H9 (cell line): ENCODE measurements around the gene NPC1. TPM values are rescaled to one million over a fixed set of nuclear protein-coding genes. Genes with fewer than 3 reads are reported as not detected.

Source experiments
- DNase-seq: peaks from one replicate; pipeline ENCODE4 v3.0.0-alpha.2; 2017
- H2AFZ ChIP-seq: one replicate; pipeline ENCODE4 v1.6.1; 2013; ENCODE audit warnings: mild to moderate bottlenecking, low read length, control low read depth, moderate library complexity
- H2AK5ac ChIP-seq: 2 replicates; pipeline ENCODE4 v1.6.1; 2013; ENCODE audit warnings: low read length, control low read depth, mixed read lengths; ENCODE audit not compliant: insufficient read length
- H2BK120ac ChIP-seq: one replicate; pipeline ENCODE4 v1.6.1; 2013; ENCODE audit warnings: low read depth, mild to moderate bottlenecking, low read length, control low read depth, inconsistent platforms; ENCODE audit not compliant: poor library complexity, severe bottlenecking
- H2BK12ac ChIP-seq: 2 replicates; pipeline ENCODE4 v1.6.1; 2013; ENCODE audit warnings: low read length, control low read depth, mixed read lengths, low read depth; ENCODE audit not compliant: insufficient read length
- H2BK15ac ChIP-seq: 2 replicates; pipeline ENCODE4 v1.6.1; 2013; ENCODE audit warnings: low read depth, low read length, control low read depth
- H2BK20ac ChIP-seq: one replicate; pipeline ENCODE4 v1.6.1; 2013; ENCODE audit warnings: low read depth, mild to moderate bottlenecking, low read length, control low read depth, inconsistent platforms; ENCODE audit not compliant: poor library complexity, severe bottlenecking
- H2BK5ac ChIP-seq: 2 replicates; pipeline ENCODE4 v1.6.1; 2013; ENCODE audit warnings: low read length, control low read depth, mixed read lengths; ENCODE audit not compliant: insufficient read length
- H3K14ac ChIP-seq: 2 replicates; pipeline ENCODE4 v1.6.1; 2013; ENCODE audit warnings: low read length, control low read depth; ENCODE audit not compliant: insufficient read depth
- H3K18ac ChIP-seq: 2 replicates; pipeline ENCODE4 v1.6.1; 2013; ENCODE audit warnings: low read depth, mild to moderate bottlenecking, mixed read lengths, low read length, control low read depth; ENCODE audit not compliant: insufficient read length
- H3K23ac ChIP-seq: 2 replicates; pipeline ENCODE4 v1.6.1; 2013; ENCODE audit warnings: low read length, control low read depth, mixed read lengths, low read depth; ENCODE audit not compliant: insufficient read length
- H3K23me2 ChIP-seq: 2 replicates; pipeline ENCODE4 v1.6.1; 2013; ENCODE audit warnings: low read depth, mild to moderate bottlenecking, mixed read lengths, low read length, control low read depth; ENCODE audit not compliant: insufficient read length, poor library complexity, severe bottlenecking
- H3K27ac ChIP-seq: 2 replicates; pipeline ENCODE4 v1.5.1; 2013; ENCODE audit warnings: low read length, control low read depth, mixed read lengths, low read depth; ENCODE audit not compliant: insufficient read length
- H3K27me3 ChIP-seq: 2 replicates; pipeline ENCODE4 v1.6.1; 2013; ENCODE audit warnings: low read length, control low read depth, inconsistent platforms; ENCODE audit not compliant: insufficient read depth
- H3K4ac ChIP-seq: 2 replicates; pipeline ENCODE4 v1.6.1; 2013; ENCODE audit warnings: low read depth, mild to moderate bottlenecking, control low read depth, inconsistent platforms, low read length, moderate library complexity
- H3K4me1 ChIP-seq: 2 replicates; pipeline ENCODE4 v1.6.1; 2013; ENCODE audit warnings: low read length, control low read depth, inconsistent platforms; ENCODE audit not compliant: insufficient read depth
- H3K4me2 ChIP-seq: 2 replicates; pipeline ENCODE4 v1.6.1; 2013; ENCODE audit warnings: low read length, control low read depth, mixed read lengths; ENCODE audit not compliant: insufficient read length, insufficient read depth
- H3K56ac ChIP-seq: 2 replicates; pipeline ENCODE4 v1.6.1; 2013; ENCODE audit warnings: low read depth, mild to moderate bottlenecking, mixed read lengths, low read length, control low read depth; ENCODE audit not compliant: insufficient read length
- H3K79me1 ChIP-seq: 2 replicates; pipeline ENCODE4 v1.6.1; 2013; ENCODE audit warnings: low read depth, mild to moderate bottlenecking, moderate library complexity, low read length, control low read depth, inconsistent platforms; ENCODE audit not compliant: insufficient read depth, poor library complexity, severe bottlenecking
- H3K79me2 ChIP-seq: 2 replicates; pipeline ENCODE4 v1.6.1; 2013; ENCODE audit warnings: low read length, control low read depth, inconsistent platforms; ENCODE audit not compliant: insufficient read depth
- H3K9ac ChIP-seq: 2 replicates; pipeline ENCODE4 v1.6.1; 2013; ENCODE audit warnings: low read length, control low read depth, mixed read lengths; ENCODE audit not compliant: insufficient read length; ENCODE audit errors: extremely low read depth
- H3K9me3 ChIP-seq: one replicate; pipeline ENCODE4 v1.6.1; 2013; ENCODE audit warnings: low read depth, low read length, inconsistent platforms; ENCODE audit not compliant: control insufficient read depth
- H3T11ph ChIP-seq: one replicate; pipeline ENCODE4 v1.6.1; 2013; ENCODE audit warnings: mild to moderate bottlenecking, low read length, control low read depth, inconsistent platforms
- H4K20me1 ChIP-seq: one replicate; pipeline ENCODE4 v1.6.1; 2013; ENCODE audit not compliant: control insufficient read depth, insufficient read length, insufficient read depth
- H4K5ac ChIP-seq: 2 replicates; pipeline ENCODE4 v1.6.1; 2013; ENCODE audit warnings: low read depth, mild to moderate bottlenecking, mixed read lengths, low read length, control low read depth; ENCODE audit not compliant: insufficient read length
- H4K8ac ChIP-seq: replicated peaks from 2 replicates; pipeline ENCODE4 v1.6.1; 2013; ENCODE audit warnings: low read length, control low read depth, mixed read lengths, low read depth; ENCODE audit not compliant: insufficient read length
- H4K91ac ChIP-seq: 2 replicates; pipeline ENCODE4 v1.6.1; 2013; ENCODE audit warnings: low read depth, mild to moderate bottlenecking, moderate library complexity, mixed read lengths, low read length, control low read depth; ENCODE audit not compliant: insufficient read length
- H3K27ac Mint-ChIP-seq, 3 experiments: 2 replicates in 2 of 3; 3 replicates in 1 of 3; pipeline ENCODE4 v1.8.0; 2020 to 2021; ENCODE audit warnings: mixed read lengths in 3 of 3, mild to moderate bottlenecking in 1 of 3, moderate library complexity in 1 of 3
- H3K27me3 Mint-ChIP-seq: 2 replicates; pipeline ENCODE4 v1.8.0; 2021; ENCODE audit warnings: low read depth, mild to moderate bottlenecking, moderate library complexity, mixed read lengths
- H3K36me3 Mint-ChIP-seq, 3 experiments: 2 replicates in 2 of 3; 3 replicates in 1 of 3; pipeline ENCODE4 v1.8.0; 2020 to 2021; ENCODE audit warnings: low read depth in 3 of 3, mixed read lengths in 3 of 3; ENCODE audit not compliant: insufficient read depth in 1 of 3
- H3K4me1 Mint-ChIP-seq, 2 experiments: 2 replicates each; pipeline ENCODE4 v1.8.0; 2020; ENCODE audit warnings: mixed read lengths in 2 of 2
- H3K4me3 Mint-ChIP-seq, 2 experiments: 2 replicates in 1 of 2; 3 replicates in 1 of 2; pipeline ENCODE4 v1.8.0; 2020 to 2021; ENCODE audit warnings: mild to moderate bottlenecking in 2 of 2, mixed read lengths in 2 of 2, moderate library complexity in 1 of 2
- H3K9me3 Mint-ChIP-seq, 2 experiments: 2 replicates in 1 of 2; 3 replicates in 1 of 2; pipeline ENCODE4 v1.8.0; 2020; ENCODE audit warnings: mild to moderate bottlenecking in 2 of 2, mixed read lengths in 2 of 2, moderate library complexity in 1 of 2
- CTCF ChIP-seq: fragments of 200-600 bp; sonication (generic); conservative IDR thresholded peaks from 3 replicates; pipeline ENCODE4 v1.8.0; 2021; ENCODE audit warnings: antibody characterized with exemption, mild to moderate bottlenecking
- WGBS: extraction: QIAGEN DNeasy Blood & Tissue Kit; methylation state at CpG from one replicate; pipeline ENCODE4 v1.1.7; 2013; ENCODE audit warnings: missing lambda C conversion rate, low lambda C conversion rate, mixed read lengths; ENCODE audit not compliant: insufficient read length; ENCODE audit errors: extremely low coverage; 5-methylcytosine and 5-hydroxymethylcytosine counted together
- total RNA-seq: library from RNA; stranded (reverse); gene quantifications from 2 replicates; pipeline ENCODE4 v1.2.1, GENCODE V29; 2021

The NPC1 gene
- total RNA-seq, 1 experiment from 2014 or later, result 24.2 TPM

GRCh38 chr18:23526501-23527063 lies 59.7 kb downstream of the NPC1 start:
- TF ChIP-seq CTCF, result no peak
- Histone ChIP-seq H3K79me2 (no peaks in the 10 kb centered on the region), H2BK15ac (no peak overlapping the region), H3K79me1 (no peaks in the 10 kb centered on the region), H3K27me3 (no peaks in the 10 kb centered on the region), H2BK120ac (no peak overlapping the region), H3T11ph (no peak overlapping the region), H4K5ac (no peak overlapping the region), H3K4me2 (no peak overlapping the region), H3K4ac (no peak overlapping the region), H4K8ac (no peak overlapping the region), H3K18ac (no peak overlapping the region), H4K20me1 (no peaks in the 10 kb centered on the region), H2BK12ac (no peak overlapping the region), H3K9ac (no peak overlapping the region), H4K91ac (no peak overlapping the region), H2BK5ac (no peak overlapping the region), H3K27ac (no peak overlapping the region), H2AK5ac (no peak overlapping the region), H3K23ac (no peak overlapping the region), H2BK20ac (no peak overlapping the region), H3K4me1 (no peaks in the 10 kb centered on the region), H3K56ac (no peak overlapping the region), H3K9me3 (no peaks in the 10 kb centered on the region), H3K14ac (no peak overlapping the region), H3K23me2 (no peaks in the 10 kb centered on the region), H2AFZ (no peak overlapping the region)
- Mint-ChIP-seq H3K27ac (peak overlapping the region; percentile 46 to 80 (median 52); a peak in 4 of 7 replicates), H3K27me3 (no peaks in the 10 kb centered on the region), H3K9me3 (no peaks in the 10 kb centered on the region), H3K4me3 (no peak overlapping the region), H3K4me1 (no peaks in the 10 kb centered on the region), H3K36me3 (peaks cover 19 to 86% (median 66%) of the 10 kb centered on the region in 3 experiments; a peak in 6 of 7 replicates)
- DNase-seq, result no peak
- no CpG with 5 or more reads among the region's 5 CpGs for WGBS
